HepG2 (cell line): ENCODE measurements around the gene STX12. TPM values are rescaled to one million over a fixed set of nuclear protein-coding genes. Genes with fewer than 3 reads are reported as not detected.

Source experiments
- FOXO4 ChIP-seq: sonication (generic); formaldehyde crosslinking; conservative IDR thresholded peaks from 2 replicates; pipeline ENCODE4 v1.8.1; 2023; ENCODE audit warnings: missing genetic modification reagents
- KLF13 ChIP-seq: sonication (generic); formaldehyde crosslinking; IDR thresholded peaks from 2 replicates; pipeline ENCODE4 v1.4.0; 2020; ENCODE audit warnings: mild to moderate bottlenecking, missing genetic modification reagents
- MLX ChIP-seq: IDR thresholded peaks from 2 replicates; pipeline ENCODE4 v1.6.1; 2016
- NR2F2 ChIP-seq: IDR thresholded peaks from 2 replicates; pipeline ENCODE4 v1.6.1; 2012; ENCODE audit warnings: low read depth, inconsistent platforms, borderline replicate concordance
- SRSF9 ChIP-seq: fragments of 200-400 bp; formaldehyde crosslinking; IDR thresholded peaks from 2 replicates; pipeline ENCODE4 v1.6.1; 2018; ENCODE audit warnings: borderline replicate concordance, mild to moderate bottlenecking, low read depth, low read length; ENCODE audit not compliant: insufficient read depth, poor library complexity, severe bottlenecking
- ZFP36L1 ChIP-seq: sonication (generic); formaldehyde crosslinking; IDR thresholded peaks from 2 replicates; pipeline ENCODE4 v1.8.0; 2022; ENCODE audit warnings: mild to moderate bottlenecking, missing genetic modification reagents, moderate library complexity
- ZFY ChIP-seq: sonication (generic); formaldehyde crosslinking; IDR thresholded peaks from 2 replicates; pipeline ENCODE4 v1.4.0; 2020; ENCODE audit warnings: missing genetic modification reagents
- ZNF263 ChIP-seq: sonication (generic); formaldehyde crosslinking; IDR thresholded peaks from 2 replicates; pipeline ENCODE4 v1.4.0; 2020; ENCODE audit warnings: missing genetic modification reagents
- ZNF432 ChIP-seq: sonication (generic); formaldehyde crosslinking; IDR thresholded peaks from 2 replicates; pipeline ENCODE4 v1.5.0; 2020; ENCODE audit warnings: missing genetic modification reagents, mild to moderate bottlenecking, borderline replicate concordance
- ZNF609 ChIP-seq: sonication (generic); formaldehyde crosslinking; IDR thresholded peaks from 2 replicates; pipeline ENCODE4 v1.4.0; 2020; ENCODE audit warnings: mild to moderate bottlenecking, missing genetic modification reagents, borderline replicate concordance
- ZNF629 ChIP-seq: sonication (generic); formaldehyde crosslinking; conservative IDR thresholded peaks from 2 replicates; pipeline ENCODE4 v1.5.0; 2020; ENCODE audit warnings: missing genetic modification reagents
- ZNF776 ChIP-seq: sonication (generic); formaldehyde crosslinking; IDR thresholded peaks from 2 replicates; pipeline ENCODE4 v1.4.0; 2020; ENCODE audit warnings: mild to moderate bottlenecking, missing genetic modification reagents
- polyA plus RNA-seq, 8 experiments: library from polyadenylated mRNA; depleted of rRNA in 3 of 8; stranded (reverse) in 7 of 8; unstranded in 1 of 8; fragments of >200 nt; fragmentation: Illumina TruSeq in 4 of 8; extraction: Trizol in 4 of 8; gene quantifications; 2 replicates each; pipeline versions ENCODE4 v1.2.1 to v1.2.3, GENCODE V29; 2011 to 2016; ENCODE audit warnings: low read depth in 4 of 8, missing spikeins in 1 of 8, mixed read lengths in 1 of 8; ENCODE audit not compliant: insufficient read depth in 1 of 8
- total RNA-seq, 5 experiments: library from RNA; depleted of rRNA; stranded (reverse); fragments of >200 nt; fragmentation: Illumina TruSeq; extraction: Trizol; gene quantifications; 2 replicates each; pipeline ENCODE4 v1.2.3, GENCODE V29; 2016; ENCODE audit warnings: low read depth in 1 of 5
- TF ChIP-seq, protein P1 (sequence below): sonication (generic); formaldehyde crosslinking; IDR thresholded peaks from 2 replicates; pipeline ENCODE4 v1.4.0; 2020; ENCODE audit warnings: missing genetic modification reagents
- TF ChIP-seq, protein P2 (sequence below): sonication (generic); formaldehyde crosslinking; IDR thresholded peaks from 2 replicates; pipeline ENCODE4 v1.9.0; 2021; ENCODE audit warnings: mild to moderate bottlenecking, missing genetic modification reagents

Gene STX12
- total and polyA plus RNA-seq, 2 of the 13 experiments (the other 11 are each of a cell fraction or from before 2014, with no cell fraction given), result 9.0 to 19.7 TPM

GRCh38 chr1:27830621-27831440 is 57.8 kb downstream of the STX12 start, which contains the start of gene PPP1R8 (continued):
- TF ChIP-seq FOXO4 (CRISPR knock-in tag), result 0 out of 2 replicates have a peak, but pooled peaks have one; percentile 67
- TF ChIP-seq SRSF9, result no peak
- TF ChIP-seq ZFP36L1 (CRISPR knock-in tag), result peak; percentile 68; the same call in 1 of the 2 replicates
- TF ChIP-seq ZNF629 (CRISPR knock-in tag), result no peak
- TF ChIP-seq ZNF776, result no peak
- TF ChIP-seq ZNF263 (CRISPR knock-in tag), result 0 out of 2 replicates have a peak, but pooled peaks have one; percentile 42
- no peak for TF ChIP-seq ZNF432
- TF ChIP-seq, protein P1, sequence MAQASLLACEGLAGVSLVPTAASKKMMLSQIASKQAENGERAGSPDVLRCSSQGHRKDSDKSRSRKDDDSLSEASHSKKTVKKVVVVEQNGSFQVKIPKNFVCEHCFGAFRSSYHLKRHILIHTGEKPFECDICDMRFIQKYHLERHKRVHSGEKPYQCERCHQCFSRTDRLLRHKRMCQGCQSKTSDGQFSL, result no peak; the same call in 1 of the 2 replicates
- TF ChIP-seq, protein P2, sequence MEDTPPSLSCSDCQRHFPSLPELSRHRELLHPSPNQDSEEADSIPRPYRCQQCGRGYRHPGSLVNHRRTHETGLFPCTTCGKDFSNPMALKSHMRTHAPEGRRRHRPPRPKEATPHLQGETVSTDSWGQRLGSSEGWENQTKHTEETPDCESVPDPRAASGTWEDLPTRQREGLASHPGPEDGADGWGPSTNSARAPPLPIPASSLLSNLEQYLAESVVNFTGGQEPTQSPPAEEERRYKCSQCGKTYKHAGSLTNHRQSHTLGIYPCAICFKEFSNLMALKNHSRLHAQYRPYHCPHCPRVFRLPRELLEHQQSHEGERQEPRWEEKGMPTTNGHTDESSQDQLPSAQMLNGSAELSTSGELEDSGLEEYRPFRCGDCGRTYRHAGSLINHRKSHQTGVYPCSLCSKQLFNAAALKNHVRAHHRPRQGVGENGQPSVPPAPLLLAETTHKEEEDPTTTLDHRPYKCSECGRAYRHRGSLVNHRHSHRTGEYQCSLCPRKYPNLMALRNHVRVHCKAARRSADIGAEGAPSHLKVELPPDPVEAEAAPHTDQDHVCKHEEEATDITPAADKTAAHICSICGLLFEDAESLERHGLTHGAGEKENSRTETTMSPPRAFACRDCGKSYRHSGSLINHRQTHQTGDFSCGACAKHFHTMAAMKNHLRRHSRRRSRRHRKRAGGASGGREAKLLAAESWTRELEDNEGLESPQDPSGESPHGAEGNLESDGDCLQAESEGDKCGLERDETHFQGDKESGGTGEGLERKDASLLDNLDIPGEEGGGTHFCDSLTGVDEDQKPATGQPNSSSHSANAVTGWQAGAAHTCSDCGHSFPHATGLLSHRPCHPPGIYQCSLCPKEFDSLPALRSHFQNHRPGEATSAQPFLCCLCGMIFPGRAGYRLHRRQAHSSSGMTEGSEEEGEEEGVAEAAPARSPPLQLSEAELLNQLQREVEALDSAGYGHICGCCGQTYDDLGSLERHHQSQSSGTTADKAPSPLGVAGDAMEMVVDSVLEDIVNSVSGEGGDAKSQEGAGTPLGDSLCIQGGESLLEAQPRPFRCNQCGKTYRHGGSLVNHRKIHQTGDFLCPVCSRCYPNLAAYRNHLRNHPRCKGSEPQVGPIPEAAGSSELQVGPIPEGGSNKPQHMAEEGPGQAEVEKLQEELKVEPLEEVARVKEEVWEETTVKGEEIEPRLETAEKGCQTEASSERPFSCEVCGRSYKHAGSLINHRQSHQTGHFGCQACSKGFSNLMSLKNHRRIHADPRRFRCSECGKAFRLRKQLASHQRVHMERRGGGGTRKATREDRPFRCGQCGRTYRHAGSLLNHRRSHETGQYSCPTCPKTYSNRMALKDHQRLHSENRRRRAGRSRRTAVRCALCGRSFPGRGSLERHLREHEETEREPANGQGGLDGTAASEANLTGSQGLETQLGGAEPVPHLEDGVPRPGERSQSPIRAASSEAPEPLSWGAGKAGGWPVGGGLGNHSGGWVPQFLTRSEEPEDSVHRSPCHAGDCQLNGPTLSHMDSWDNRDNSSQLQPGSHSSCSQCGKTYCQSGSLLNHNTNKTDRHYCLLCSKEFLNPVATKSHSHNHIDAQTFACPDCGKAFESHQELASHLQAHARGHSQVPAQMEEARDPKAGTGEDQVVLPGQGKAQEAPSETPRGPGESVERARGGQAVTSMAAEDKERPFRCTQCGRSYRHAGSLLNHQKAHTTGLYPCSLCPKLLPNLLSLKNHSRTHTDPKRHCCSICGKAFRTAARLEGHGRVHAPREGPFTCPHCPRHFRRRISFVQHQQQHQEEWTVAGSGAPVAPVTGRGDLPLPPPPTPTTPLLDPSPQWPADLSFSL (CRISPR knock-in tag), result no peak
- peak; percentile 68 for TF ChIP-seq MLX (CRISPR knock-in tag)
- no peak for TF ChIP-seq KLF13 (CRISPR knock-in tag)
- peak; percentile 57; the same call in 1 of the 2 replicates for TF ChIP-seq ZNF609 (CRISPR knock-in tag)
- peak; percentile 89 for TF ChIP-seq ZFY (CRISPR knock-in tag)
- peak; percentile 39; the same call in 1 of the 2 replicates for TF ChIP-seq NR2F2
